Heart left ventricle (tissue), 13 donors: ENCODE measurements around the gene UBTD1.

Source experiments
- CTCF ChIP-seq, 12 donors: fragments of 200-600 bp; sonication (generic) in 4 of 12; IDR thresholded peaks; one replicate each; pipeline versions ENCODE4 v1.5.0 to v1.8.0; 2018 to 2022; ENCODE audit warnings: antibody characterized with exemption in 12 of 12, mild to moderate bottlenecking in 5 of 12
- POLR2A ChIP-seq, 2 donors: fragments of 450-650 bp; IDR thresholded peaks; one replicate each; pipeline ENCODE4 v1.6.1; 2017; ENCODE audit warnings: antibody characterized with exemption in 2 of 2, mild to moderate bottlenecking in 2 of 2, moderate library complexity in 2 of 2
- donor health status: ischemic (EF 13 %, LVEDD 7.1; RV severe dilation, severe dysfunction).
- donor health status: DM: no; HTN: yes; CAD: no.
- donor health status: DM: no; HTN: no; CAD: no.
- donor health status: ischemic (EF 25% LVEDD 6.9; RV normal size, moderate dysfunction).
- donor health status: ischemic (EF 25% LVEDD 5.7; RV mildly dilated, moderate dysfunction).
- donor health status: ischemic (EF 35%, LVEDD 5.7; RV mildly dilated, moderate dysfunction).
- donor health status: nonischemic (EF 11% LVEDD 7.7; RV severe dilation, severe dysfunction).
- donor health status: DM: yes; HTN: yes; CAD: no.
- donor health status: PGD.
- donor health status: ischemic (EF 29% LVEDD 5.4; RV normal size, mild dysfunction).
- donor health status: nonischemic (EF 23%, LVEDD 6.1; RV moderate dilation, normal function).

- no peak for TF ChIP-seq POLR2A (IDR thresholded peaks at IDR 0.05)
- no peak for TF ChIP-seq CTCF (IDR thresholded peaks at IDR 0.05)
Observed at GRCh38 chr10:97582169-97582568, 83.4 kb downstream of the UBTD1 start.
